Ishikawa (cell line): ENCODE measurements around the gene DLX1.

Source experiments
- CEBPB ChIP-seq: IDR thresholded peaks from 2 replicates; pipeline ENCODE4 v1.6.1; 2012
- CREB1 ChIP-seq: IDR thresholded peaks from 2 replicates; pipeline ENCODE4 v1.6.1; 2012; ENCODE audit warnings: low read depth
- EGR1 ChIP-seq: IDR thresholded peaks from 2 replicates; pipeline ENCODE4 v1.6.1; 2012
- EP300 ChIP-seq: IDR thresholded peaks from 2 replicates; pipeline ENCODE4 v1.6.1; 2012; ENCODE audit warnings: borderline replicate concordance
- FOXM1 ChIP-seq: IDR thresholded peaks from 2 replicates; pipeline ENCODE4 v1.6.1; 2012; ENCODE audit warnings: low read depth, borderline replicate concordance
- NFIC ChIP-seq: IDR thresholded peaks from 2 replicates; pipeline ENCODE4 v1.6.1; 2012
- RAD21 ChIP-seq: IDR thresholded peaks from 2 replicates; pipeline ENCODE4 v1.6.1; 2012; ENCODE audit warnings: low read depth
- TAF1 ChIP-seq: IDR thresholded peaks from 2 replicates; pipeline ENCODE4 v1.6.1; 2012; ENCODE audit warnings: low read depth, mild to moderate bottlenecking
- TCF12 ChIP-seq: IDR thresholded peaks from 2 replicates; pipeline ENCODE4 v1.6.1; 2012; ENCODE audit warnings: low read depth
- TEAD4 ChIP-seq: IDR thresholded peaks from 2 replicates; pipeline ENCODE4 v1.6.1; 2012
- YY1 ChIP-seq: IDR thresholded peaks from 2 replicates; pipeline ENCODE4 v1.6.1; 2012; ENCODE audit warnings: low read depth
- ZBTB7A ChIP-seq: IDR thresholded peaks from 2 replicates; pipeline ENCODE4 v1.6.1; 2012; ENCODE audit warnings: low read depth
- TF ChIP-seq, protein P1 (sequence below): IDR thresholded peaks from 2 replicates; pipeline ENCODE4 v1.6.1; 2012
- TF ChIP-seq, protein P2 (sequence below): IDR thresholded peaks from 2 replicates; pipeline ENCODE4 v1.6.1; 2012
- TF ChIP-seq, protein P3 (sequence below): IDR thresholded peaks from 2 replicates; pipeline ENCODE4 v1.6.1; 2012; ENCODE audit warnings: low read depth, mild to moderate bottlenecking

Gene DLX1

DNA sequence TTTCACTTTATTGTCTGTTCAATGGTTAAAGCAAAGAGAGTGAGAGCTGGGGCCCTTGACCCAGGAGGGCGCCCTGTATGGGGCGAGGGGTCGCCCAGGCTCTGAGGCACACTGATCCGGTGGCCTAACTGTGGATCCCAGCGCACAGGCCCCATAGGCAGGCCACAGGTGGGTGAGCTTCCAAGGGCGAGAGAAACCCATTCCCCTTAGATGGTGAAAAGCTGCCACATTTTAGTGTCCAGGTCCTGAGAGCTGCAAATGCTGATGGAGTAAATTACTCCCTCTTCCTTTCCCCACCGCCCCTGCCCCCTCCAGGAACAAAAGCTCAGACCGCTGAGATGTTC is 23.3 kb downstream of the DLX1 start:
- TF ChIP-seq TEAD4 (no peak), RAD21 (no peak), TAF1 (no peak), YY1 (no peak), CREB1 (no peak), NFIC (no peak), EGR1 (no peak), FOXM1 (no peak), ZBTB7A (no peak), EP300 (no peak), CEBPB (no peak), TCF12 (no peak)
- TF ChIP-seq, protein P1, sequence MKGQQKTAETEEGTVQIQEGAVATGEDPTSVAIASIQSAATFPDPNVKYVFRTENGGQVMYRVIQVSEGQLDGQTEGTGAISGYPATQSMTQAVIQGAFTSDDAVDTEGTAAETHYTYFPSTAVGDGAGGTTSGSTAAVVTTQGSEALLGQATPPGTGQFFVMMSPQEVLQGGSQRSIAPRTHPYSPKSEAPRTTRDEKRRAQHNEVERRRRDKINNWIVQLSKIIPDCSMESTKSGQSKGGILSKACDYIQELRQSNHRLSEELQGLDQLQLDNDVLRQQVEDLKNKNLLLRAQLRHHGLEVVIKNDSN = no peak
- TF ChIP-seq, protein P2, sequence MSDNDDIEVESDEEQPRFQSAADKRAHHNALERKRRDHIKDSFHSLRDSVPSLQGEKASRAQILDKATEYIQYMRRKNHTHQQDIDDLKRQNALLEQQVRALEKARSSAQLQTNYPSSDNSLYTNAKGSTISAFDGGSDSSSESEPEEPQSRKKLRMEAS = no peak
- TF ChIP-seq, protein P3, sequence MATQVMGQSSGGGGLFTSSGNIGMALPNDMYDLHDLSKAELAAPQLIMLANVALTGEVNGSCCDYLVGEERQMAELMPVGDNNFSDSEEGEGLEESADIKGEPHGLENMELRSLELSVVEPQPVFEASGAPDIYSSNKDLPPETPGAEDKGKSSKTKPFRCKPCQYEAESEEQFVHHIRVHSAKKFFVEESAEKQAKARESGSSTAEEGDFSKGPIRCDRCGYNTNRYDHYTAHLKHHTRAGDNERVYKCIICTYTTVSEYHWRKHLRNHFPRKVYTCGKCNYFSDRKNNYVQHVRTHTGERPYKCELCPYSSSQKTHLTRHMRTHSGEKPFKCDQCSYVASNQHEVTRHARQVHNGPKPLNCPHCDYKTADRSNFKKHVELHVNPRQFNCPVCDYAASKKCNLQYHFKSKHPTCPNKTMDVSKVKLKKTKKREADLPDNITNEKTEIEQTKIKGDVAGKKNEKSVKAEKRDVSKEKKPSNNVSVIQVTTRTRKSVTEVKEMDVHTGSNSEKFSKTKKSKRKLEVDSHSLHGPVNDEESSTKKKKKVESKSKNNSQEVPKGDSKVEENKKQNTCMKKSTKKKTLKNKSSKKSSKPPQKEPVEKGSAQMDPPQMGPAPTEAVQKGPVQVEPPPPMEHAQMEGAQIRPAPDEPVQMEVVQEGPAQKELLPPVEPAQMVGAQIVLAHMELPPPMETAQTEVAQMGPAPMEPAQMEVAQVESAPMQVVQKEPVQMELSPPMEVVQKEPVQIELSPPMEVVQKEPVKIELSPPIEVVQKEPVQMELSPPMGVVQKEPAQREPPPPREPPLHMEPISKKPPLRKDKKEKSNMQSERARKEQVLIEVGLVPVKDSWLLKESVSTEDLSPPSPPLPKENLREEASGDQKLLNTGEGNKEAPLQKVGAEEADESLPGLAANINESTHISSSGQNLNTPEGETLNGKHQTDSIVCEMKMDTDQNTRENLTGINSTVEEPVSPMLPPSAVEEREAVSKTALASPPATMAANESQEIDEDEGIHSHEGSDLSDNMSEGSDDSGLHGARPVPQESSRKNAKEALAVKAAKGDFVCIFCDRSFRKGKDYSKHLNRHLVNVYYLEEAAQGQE = no peak

DNA sequence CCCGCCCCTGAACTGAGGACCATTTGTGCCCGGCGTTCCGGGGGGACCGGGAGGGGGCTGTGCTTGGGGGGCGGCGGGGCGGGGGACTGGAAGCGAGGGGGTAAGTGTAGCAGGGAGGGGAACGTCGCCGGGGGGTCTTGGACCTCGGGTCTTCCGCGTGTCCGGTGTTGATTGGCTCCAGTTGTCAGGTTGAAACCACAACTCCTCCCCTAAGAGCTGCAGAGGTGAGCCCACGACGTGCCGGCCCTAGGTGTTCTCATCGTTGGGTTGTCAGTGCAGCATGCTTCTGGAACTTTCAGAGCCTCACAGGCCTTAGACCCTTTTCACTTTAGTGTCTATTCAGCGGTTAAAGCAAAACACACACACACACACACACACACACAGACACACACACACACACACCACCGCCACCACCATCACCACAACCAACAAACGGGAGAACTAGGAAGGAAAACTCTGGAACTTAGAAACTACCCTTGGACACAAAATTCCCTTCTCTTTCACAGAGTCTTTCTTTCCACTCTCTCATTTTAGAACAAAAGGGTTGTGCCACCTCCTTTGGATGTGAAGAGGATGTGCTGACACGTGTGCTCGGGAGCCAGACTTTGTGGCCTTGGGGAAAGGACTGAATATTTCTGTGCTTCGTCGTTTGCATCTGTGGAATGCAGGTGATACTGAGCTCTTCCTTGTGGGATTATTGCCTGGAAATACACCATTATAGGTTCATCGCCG is 24.1 kb downstream of the DLX1 start:
- TF ChIP-seq YY1 = no peak
- no peak for TF ChIP-seq EGR1

DNA sequence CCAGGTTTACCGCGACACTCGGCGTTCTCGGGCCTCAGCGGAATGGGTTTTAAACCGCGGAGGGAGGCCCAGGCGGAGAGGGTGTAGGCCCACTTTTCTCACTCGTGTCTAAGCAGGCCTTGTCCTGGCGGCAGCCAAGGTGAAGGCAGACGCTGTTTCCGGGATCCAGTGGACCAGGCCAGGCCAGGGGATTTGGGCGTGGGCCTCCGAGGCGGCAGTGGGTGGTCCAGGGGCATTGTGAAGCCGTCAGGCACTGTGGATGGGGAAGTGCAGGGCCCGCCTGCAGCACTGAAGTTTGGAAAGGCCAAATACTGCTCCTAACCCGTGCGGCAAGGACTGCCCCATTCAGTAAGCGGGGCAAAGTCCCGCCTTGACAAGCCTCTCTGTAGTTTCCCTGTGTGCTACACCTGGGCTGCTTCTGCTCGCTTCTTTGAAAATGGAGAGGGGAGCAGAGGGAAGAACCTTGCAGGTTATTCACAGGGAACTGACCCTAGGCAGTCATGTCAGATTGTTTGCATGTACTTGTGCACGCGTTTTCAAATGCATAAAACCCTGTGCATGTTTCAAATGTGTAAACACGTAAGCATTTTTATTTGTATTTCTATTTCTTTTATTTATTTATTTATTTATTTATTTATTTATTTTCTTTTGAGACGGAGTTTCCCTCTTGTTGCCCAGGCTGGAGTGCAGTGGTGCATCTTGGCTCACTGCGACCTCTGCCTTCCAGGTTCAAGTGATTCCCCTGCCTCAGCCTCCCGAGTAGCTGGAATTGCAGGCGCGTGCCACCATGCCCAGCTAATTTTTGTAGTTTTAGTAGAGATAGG is 24.9 kb downstream of the DLX1 start:
- TF ChIP-seq, protein P3 = no peak
- no peak for TF ChIP-seq ZBTB7A
- no peak for TF ChIP-seq EGR1
- TF ChIP-seq TEAD4 = no peak
- TF ChIP-seq EP300 = no peak
- no peak for TF ChIP-seq RAD21
- TF ChIP-seq, protein P2 = no peak
- no peak for TF ChIP-seq TCF12
- no peak for TF ChIP-seq NFIC
- TF ChIP-seq, protein P1 = no peak
- no peak for TF ChIP-seq CREB1
- TF ChIP-seq TAF1 = no peak
- TF ChIP-seq CEBPB = no peak
- no peak for TF ChIP-seq FOXM1
- TF ChIP-seq YY1 = no peak

DNA sequence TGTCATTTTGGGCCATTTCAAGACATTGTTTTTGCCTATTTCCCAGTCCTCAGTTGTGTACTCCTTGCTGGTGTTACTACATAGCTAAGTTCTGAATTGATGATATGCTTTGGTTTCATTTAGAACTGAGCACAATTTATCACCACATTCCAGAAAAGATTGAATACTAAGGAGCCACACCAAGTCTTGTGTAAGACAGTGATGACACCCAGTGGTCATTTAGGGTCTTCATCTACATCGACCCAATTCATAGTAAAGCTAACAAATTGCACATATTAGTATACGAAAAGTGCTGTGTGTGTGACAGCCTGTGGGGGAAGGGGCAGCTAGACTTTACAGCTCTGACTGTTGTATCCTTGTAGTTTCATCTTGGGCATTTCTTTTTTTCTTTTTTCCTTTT is 28.3 kb downstream of the DLX1 start:
- TF ChIP-seq RAD21 = peak; percentile 64
- no peak for TF ChIP-seq EP300

DNA sequence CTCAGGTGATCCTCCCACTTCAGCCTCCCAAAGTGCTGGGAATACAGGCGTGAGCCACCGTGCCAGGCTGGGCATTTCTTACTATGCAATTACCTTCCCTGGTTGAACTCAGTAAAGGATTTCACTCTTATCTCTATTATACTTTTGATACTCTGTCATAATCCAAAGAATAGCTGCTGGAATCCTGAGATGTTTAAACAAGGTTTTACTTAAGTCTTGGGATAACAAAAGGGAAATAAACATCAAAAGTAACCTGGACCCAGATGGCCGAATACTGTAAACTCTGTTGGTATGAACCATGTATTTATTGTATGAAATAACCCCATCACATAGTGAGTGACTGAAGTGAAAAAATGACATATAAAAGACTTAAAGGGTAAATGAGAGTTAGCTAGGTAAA is 29.3 kb downstream of the DLX1 start:
- TF ChIP-seq, protein P3 = no peak
- TF ChIP-seq, protein P2 = no peak
- TF ChIP-seq CREB1 (no peak), EGR1 (no peak)
